IMR-90 (cell line): Measurements from ENCODE around the gene RFX1. TPM values are rescaled to one million over a fixed set of nuclear protein-coding genes. Genes with fewer than 3 reads are reported as not detected.
A peak's percentile ranks its signal among the peaks of the same experiment; 100 is the strongest.

Experiments
- ATAC-seq: fragments of 200-7000 bp; cut with Tn5 transposase; 2 replicates; pipeline ENCODE4 v1.9.1; 2020; ENCODE audit warnings: low read depth, mild to moderate bottlenecking, moderate library complexity
- BruUV-seq: library from RNA; stranded (reverse); fragments of 400-500 nt; replicated peaks from 2 replicates; lab custom pipeline; 2021; lab: Mats Ljungman, UMichigan
- CTCF ChIA-PET: fragments of 300-600 bp; formaldehyde crosslinking; extraction: SDS; loops from one replicate; lab custom pipeline; 2021; ENCODE audit warnings: antibody characterized with exemption; lab: Yijun Ruan, JAX
- POLR2A ChIA-PET: fragments of 300-600 bp; sonication (Branson Sonifier 250); formaldehyde crosslinking; loops from one replicate; lab custom pipeline; 2022; ENCODE audit warnings: antibody characterized with exemption; ENCODE audit not compliant: unreplicated experiment; lab: Charles Lee
- DNase-seq: peaks from one replicate; pipeline ENCODE4 v3.0.0; 2013
- H2AFZ ChIP-seq: replicated peaks from 2 replicates; pipeline ENCODE3; 2013; ENCODE audit warnings: low read length, mild to moderate bottlenecking; ENCODE audit not compliant: poor library complexity
- H2AK5ac ChIP-seq: 2 replicates; pipeline ENCODE4 v1.6.1; 2013; ENCODE audit warnings: low read depth, low read length, inconsistent platforms
- H2AK9ac ChIP-seq: replicated peaks from 2 replicates; pipeline ENCODE3; 2013; ENCODE audit warnings: mild to moderate bottlenecking, low read depth, low read length, moderate library complexity; ENCODE audit not compliant: poor library complexity
- H2BK120ac ChIP-seq: 2 replicates; pipeline ENCODE4 v1.6.1; 2013; ENCODE audit warnings: low read depth, low read length, inconsistent platforms
- H2BK15ac ChIP-seq: 3 replicates; pipeline ENCODE4 v1.6.1; 2013; ENCODE audit warnings: low read depth, low read length, inconsistent platforms
- H2BK20ac ChIP-seq: 2 replicates; pipeline ENCODE4 v1.6.1; 2013; ENCODE audit warnings: low read depth, mild to moderate bottlenecking, inconsistent platforms, low read length, moderate library complexity
- H2BK5ac ChIP-seq: 2 replicates; pipeline ENCODE4 v1.6.1; 2013; ENCODE audit warnings: mild to moderate bottlenecking, low read depth, low read length, inconsistent platforms; ENCODE audit not compliant: poor library complexity, severe bottlenecking
- H3K14ac ChIP-seq: replicated peaks from 2 replicates; pipeline ENCODE4 v1.6.1; 2013; ENCODE audit warnings: low read depth, low read length, inconsistent platforms
- H3K18ac ChIP-seq: 2 replicates; pipeline ENCODE4 v1.6.1; 2013; ENCODE audit warnings: low read depth, low read length, control low read depth
- H3K23ac ChIP-seq: 2 replicates; pipeline ENCODE4 v1.6.1; 2013; ENCODE audit warnings: low read depth, low read length, inconsistent platforms
- H3K27ac ChIP-seq: 2 replicates; pipeline ENCODE4 v1.5.1; 2013; ENCODE audit warnings: mild to moderate bottlenecking, control low read depth, low read length; ENCODE audit not compliant: insufficient read depth
- H3K27me3 ChIP-seq: 2 replicates; pipeline ENCODE4 v1.6.1; 2013; ENCODE audit warnings: low read length; ENCODE audit not compliant: control insufficient read depth, insufficient read depth
- H3K36me3 ChIP-seq: 2 replicates; pipeline ENCODE4 v1.6.1; 2013; ENCODE audit warnings: low read length, mixed read lengths; ENCODE audit not compliant: control insufficient read depth, insufficient read depth
- H3K4ac ChIP-seq: 2 replicates; pipeline ENCODE4 v1.6.1; 2013; ENCODE audit warnings: low read depth, low read length, inconsistent platforms
- H3K4me1 ChIP-seq: 2 replicates; pipeline ENCODE4 v1.6.1; 2013; ENCODE audit warnings: low read length, mixed read lengths; ENCODE audit not compliant: control insufficient read depth, insufficient read depth
- H3K4me2 ChIP-seq: 2 replicates; pipeline ENCODE4 v1.6.1; 2013; ENCODE audit warnings: low read depth, mild to moderate bottlenecking, control low read depth, low read length, moderate library complexity
- H3K4me3 ChIP-seq: 2 replicates; pipeline ENCODE4 v1.5.1; 2013; ENCODE audit warnings: low read depth, mild to moderate bottlenecking, control low read depth, low read length, moderate library complexity; ENCODE audit not compliant: insufficient read depth
- H3K56ac ChIP-seq: 2 replicates; pipeline ENCODE4 v1.6.1; 2013; ENCODE audit warnings: low read length, inconsistent platforms; ENCODE audit not compliant: insufficient read depth; ENCODE audit errors: extremely low read depth
- H3K79me1 ChIP-seq, 2 experiments: 2 replicates each; pipeline ENCODE4 v1.6.1; 2013; ENCODE audit warnings: low read length in 2 of 2, inconsistent platforms in 1 of 2, low read depth in 1 of 2
- H3K9ac ChIP-seq: 2 replicates; pipeline ENCODE4 v1.6.1; 2013; ENCODE audit warnings: low read depth, low read length, control low read depth
- H3K9me1 ChIP-seq: 2 replicates; pipeline ENCODE4 v1.6.1; 2013; ENCODE audit warnings: low read length, inconsistent platforms; ENCODE audit not compliant: insufficient read depth
- H3K9me3 ChIP-seq: 2 replicates; pipeline ENCODE4 v1.6.1; 2013; ENCODE audit warnings: low read length; ENCODE audit not compliant: control insufficient read depth, insufficient read depth
- H4K20me1 ChIP-seq: 2 replicates; pipeline ENCODE4 v1.6.1; 2013; ENCODE audit warnings: low read length, inconsistent platforms; ENCODE audit not compliant: insufficient read depth
- H4K5ac ChIP-seq: 2 replicates; pipeline ENCODE4 v1.6.1; 2013; ENCODE audit warnings: mild to moderate bottlenecking, low read depth, low read length, control low read depth
- H4K8ac ChIP-seq, 2 experiments: 2 replicates each; pipeline ENCODE4 v1.6.1; 2013; ENCODE audit warnings: low read depth in 2 of 2, low read length in 2 of 2, control low read depth in 1 of 2, inconsistent platforms in 1 of 2
- H4K91ac ChIP-seq: 2 replicates; pipeline ENCODE4 v1.6.1; 2013; ENCODE audit warnings: low read depth, low read length, inconsistent platforms; ENCODE audit not compliant: insufficient read depth
- CEBPB ChIP-seq: IDR thresholded peaks from 2 replicates; pipeline ENCODE4 v1.6.1; 2012; ENCODE audit warnings: low read depth, low read length, improper control_type of control experiment
- CHD1 ChIP-seq: IDR thresholded peaks from 2 replicates; pipeline ENCODE4 v1.6.1; 2012; ENCODE audit warnings: low read depth, low read length, improper control_type of control experiment
- CTCF ChIP-seq: conservative IDR thresholded peaks from 2 replicates; pipeline ENCODE4 v1.5.1; 2012; ENCODE audit warnings: mild to moderate bottlenecking, low read depth, low read length, improper control_type of control experiment
- MAFK ChIP-seq: IDR thresholded peaks from 2 replicates; pipeline ENCODE4 v1.6.1; 2012; ENCODE audit warnings: low read depth, low read length, improper control_type of control experiment
- MAZ ChIP-seq: IDR thresholded peaks from 2 replicates; pipeline ENCODE4 v1.6.1; 2012; ENCODE audit warnings: low read depth, mild to moderate bottlenecking, low read length, improper control_type of control experiment, moderate library complexity, borderline replicate concordance
- POLR2A ChIP-seq: IDR thresholded peaks from 2 replicates; pipeline ENCODE4 v1.6.1; 2012; ENCODE audit warnings: mild to moderate bottlenecking, low read depth, low read length
- RAD21 ChIP-seq: IDR thresholded peaks from 2 replicates; pipeline ENCODE4 v1.6.1; 2012; ENCODE audit warnings: low read length, improper control_type of control experiment
- RCOR1 ChIP-seq: IDR thresholded peaks from 2 replicates; pipeline ENCODE4 v1.6.1; 2012; ENCODE audit warnings: mild to moderate bottlenecking, low read length, improper control_type of control experiment; ENCODE audit not compliant: insufficient replicate concordance
- RFX5 ChIP-seq: IDR thresholded peaks from 2 replicates; pipeline ENCODE4 v1.8.0; 2012; ENCODE audit warnings: low read depth, mild to moderate bottlenecking, low read length, moderate library complexity
- WGBS, 2 experiments: methylation state at CpG; one replicate each; pipeline versions ENCODE4 v1.1.5 to v1.1.7; 2013; ENCODE audit warnings: missing lambda C conversion rate in 2 of 2; ENCODE audit not compliant: insufficient read length in 1 of 2; ENCODE audit errors: extremely low coverage in 2 of 2; 5-methylcytosine and 5-hydroxymethylcytosine counted together
- dilution Hi-C: fragments of 300-500 bp; cut with HindIII; formaldehyde crosslinking; loops from one replicate; pipeline ENCODE4 v1.14.3; 2018; ENCODE audit warnings: low sequenced_read_pairs; ENCODE audit not compliant: unreplicated experiment
- in situ Hi-C: fragments of 300-500 bp; cut with MboI; formaldehyde crosslinking; loops from 3 replicates; pipeline ENCODE4 v1.14.3; 2019; ENCODE audit warnings: low sequenced_read_pairs, inconsistent platforms, mixed read lengths
- intact Hi-C: fragments of 100-400 bp; cut with micrococcal nuclease; formaldehyde crosslinking; loops from 2 replicates; pipeline ENCODE4 v1.10.0; 2022
- polyA plus RNA-seq, 3 experiments: library from polyadenylated mRNA; depleted of rRNA; stranded (reverse); fragments of >200 nt; gene quantifications; 2 replicates each; pipeline ENCODE4 v1.2.3, GENCODE V29; 2012; ENCODE audit warnings: low replicate concordance in 1 of 3
- total RNA-seq: library from RNA; depleted of rRNA; stranded (reverse); fragments of >200 nt; gene quantifications from 2 replicates; pipeline ENCODE4 v1.2.3, GENCODE V29; 2012
- TF ChIP-seq, protein P1 (sequence below): fragments of 150-350 bp; IDR thresholded peaks from 2 replicates; pipeline ENCODE4 v1.6.1; 2017; ENCODE audit warnings: mild to moderate bottlenecking, antibody characterized with exemption, low read length, low read depth
- TF ChIP-seq, protein P2 (sequence below): fragments of 150-350 bp; IDR thresholded peaks from 2 replicates; pipeline ENCODE4 v1.6.1; 2016; ENCODE audit warnings: low read depth, mild to moderate bottlenecking, low read length, moderate library complexity, borderline replicate concordance

RFX1 gene
- total and polyA plus RNA-seq, 2 of the 4 experiments (the other 2 are of a cell fraction), result 0.36 to 3.1 TPM

- Histone ChIP-seq H2AK5ac (peak overlapping the region; percentile 70), H4K91ac (no peak overlapping the region), H3K27me3 (no peaks in the 10 kb centered on the region), H4K5ac (no peak overlapping the region), H3K4ac (peak overlapping the region; percentile 24; the same call in 1 of the 2 replicates), H2BK120ac (no peak overlapping the region), H3K4me2 (peak overlapping the region; percentile 13; the same call in 1 of the 2 replicates), H3K14ac (0 out of 2 replicates have a peak overlapping the region, but pooled peaks have one; percentile 35), H4K20me1 (peaks cover 9% of the 10 kb centered on the region), H2BK15ac (no peak overlapping the region), H3K9me1 (peaks cover 5% of the 10 kb centered on the region; the same call in 1 of the 2 replicates), H4K8ac (peak overlapping the region in 1 of 2 experiments; percentile 52; a peak in 1 of 4 replicates), H2BK20ac (no peak overlapping the region), H3K4me3 (peak overlapping the region; percentile 47), H3K9ac (0 out of 2 replicates have a peak overlapping the region, but pooled peaks have one; percentile 9), H3K27ac (peak overlapping the region; percentile 28; the same call in 1 of the 2 replicates), H3K56ac (no peak overlapping the region), H3K4me1 (peaks cover 4% of the 10 kb centered on the region; the same call in 1 of the 2 replicates), H3K36me3 (0 out of 2 replicates have a peak, but pooled peaks cover 2% of the 10 kb centered on the region), H3K9me3 (no peaks in the 10 kb centered on the region), H2BK5ac (no peak overlapping the region), H3K79me1 (peaks cover 3 to 32% of the 10 kb centered on the region in 2 experiments), H3K18ac (no peak overlapping the region), H3K23ac (0 out of 2 replicates have a peak overlapping the region, but pooled peaks have one; percentile 40), H2AFZ (peak overlapping the region; percentile 98), H2AK9ac (peak overlapping the region; percentile 53)
- dilution Hi-C loops, result no loop called here
- DNase-seq, result peak; percentile 75
- no CpG with 5 or more reads among the region's 50 CpGs for WGBS, 2 experiments
- TF ChIP-seq POLR2A, result peak; percentile 85
- TF ChIP-seq, protein P1, sequence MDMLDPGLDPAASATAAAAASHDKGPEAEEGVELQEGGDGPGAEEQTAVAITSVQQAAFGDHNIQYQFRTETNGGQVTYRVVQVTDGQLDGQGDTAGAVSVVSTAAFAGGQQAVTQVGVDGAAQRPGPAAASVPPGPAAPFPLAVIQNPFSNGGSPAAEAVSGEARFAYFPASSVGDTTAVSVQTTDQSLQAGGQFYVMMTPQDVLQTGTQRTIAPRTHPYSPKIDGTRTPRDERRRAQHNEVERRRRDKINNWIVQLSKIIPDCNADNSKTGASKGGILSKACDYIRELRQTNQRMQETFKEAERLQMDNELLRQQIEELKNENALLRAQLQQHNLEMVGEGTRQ, result no peak
- no peak for TF ChIP-seq MAFK
- no peak for TF ChIP-seq CTCF
- TF ChIP-seq CHD1, result no peak
- no peak for TF ChIP-seq CEBPB
- peak; percentile 99 for TF ChIP-seq RCOR1
- peak; percentile 94 for TF ChIP-seq MAZ
- TF ChIP-seq RFX5, result no peak
- TF ChIP-seq, protein P2, sequence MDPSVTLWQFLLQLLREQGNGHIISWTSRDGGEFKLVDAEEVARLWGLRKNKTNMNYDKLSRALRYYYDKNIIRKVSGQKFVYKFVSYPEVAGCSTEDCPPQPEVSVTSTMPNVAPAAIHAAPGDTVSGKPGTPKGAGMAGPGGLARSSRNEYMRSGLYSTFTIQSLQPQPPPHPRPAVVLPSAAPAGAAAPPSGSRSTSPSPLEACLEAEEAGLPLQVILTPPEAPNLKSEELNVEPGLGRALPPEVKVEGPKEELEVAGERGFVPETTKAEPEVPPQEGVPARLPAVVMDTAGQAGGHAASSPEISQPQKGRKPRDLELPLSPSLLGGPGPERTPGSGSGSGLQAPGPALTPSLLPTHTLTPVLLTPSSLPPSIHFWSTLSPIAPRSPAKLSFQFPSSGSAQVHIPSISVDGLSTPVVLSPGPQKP, result no peak
- no peak for TF ChIP-seq RAD21
- ChIA-PET POLR2A (interaction anchor here (0.5 to 0.7 kb wide), 2 partner anchors 13 to 20 kb away, joined by 4 to 5 read pairs; no protein-coding TSS in a partner anchor), CTCF (no interaction called here)
- peak; percentile 61 for ATAC-seq
- intact Hi-C loops, result no loop called here
- BruUV-seq, result no TSS peak
- in situ Hi-C loops, result no loop called here
These were observed 603 bp downstream of the RFX1 start for GRCh38 chr19:14005349-14006084.
